Measurements from ENCODE around the gene SRA1. TPM values are rescaled to one million over a fixed set of nuclear protein-coding genes. Genes with fewer than 3 reads are reported as not detected.

SRA1 gene

Small RNA genes within 50 kb of the gene (small RNA-seq; reads per million reads assigned to genes)
- gene RF00279 (ENCODE audit: low read depth) (not detected), gene RF00443 (ENCODE audit: low read depth) (not detected)
